Activated naive CD4-positive, alpha-beta T cell treated with anti-CD3 and anti-CD28 coated beads, Interleukin-2, amount 50 U/mL, for 16 hours (primary cell): ENCODE measurements around the gene PTPRA.
"Not testable (repeated sequence)": the region's sequence is repeated elsewhere in the genome, so short reads cannot be mapped to it uniquely, and the experiment has no call there.

Source experiments
- DNase-seq: peaks from one replicate; pipeline ENCODE4 v3.0.0-alpha.2; 2020

The PTPRA gene

DNA sequence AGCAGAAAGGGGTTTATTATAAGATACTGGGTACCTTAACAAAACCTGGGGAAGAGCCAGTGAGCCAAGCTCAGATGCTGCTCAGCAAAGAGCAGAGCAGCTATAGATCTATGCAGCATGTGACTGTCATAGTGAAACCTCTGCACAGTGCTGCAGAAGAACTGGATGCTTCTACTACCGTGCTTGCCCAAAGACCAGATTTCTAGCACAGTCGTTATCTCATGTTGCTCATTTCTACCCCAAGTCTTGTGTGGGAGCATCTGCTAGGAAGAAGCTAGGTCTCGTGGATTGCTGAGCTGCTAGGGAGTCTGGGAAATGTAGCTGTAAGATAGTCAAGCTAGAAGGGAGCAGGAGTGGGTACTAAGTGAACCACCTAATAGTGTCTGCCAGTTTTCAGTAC, 138.5 kb downstream of the PTPRA start:
- DNase-seq = no peak

DNA sequence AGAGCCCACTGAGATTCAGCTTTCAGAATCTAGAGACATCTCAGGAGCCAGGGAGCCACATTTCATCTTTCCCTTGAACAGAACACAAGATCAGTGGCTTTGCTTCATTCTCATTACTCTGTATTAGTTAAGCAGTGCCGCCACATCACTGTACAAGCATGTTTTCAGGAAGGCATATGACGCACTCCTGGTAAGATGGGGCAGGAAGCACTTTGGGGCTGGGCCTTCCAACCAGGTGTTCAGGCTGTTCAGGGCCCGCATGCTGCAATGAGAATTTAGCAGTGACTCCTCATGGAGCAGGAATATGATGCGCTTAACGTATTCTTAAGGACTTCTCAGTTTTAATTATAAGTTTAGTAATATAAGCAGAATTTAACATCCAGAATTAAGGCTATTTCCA, 140.5 kb downstream of the PTPRA start:
- DNase-seq = no peak

DNA sequence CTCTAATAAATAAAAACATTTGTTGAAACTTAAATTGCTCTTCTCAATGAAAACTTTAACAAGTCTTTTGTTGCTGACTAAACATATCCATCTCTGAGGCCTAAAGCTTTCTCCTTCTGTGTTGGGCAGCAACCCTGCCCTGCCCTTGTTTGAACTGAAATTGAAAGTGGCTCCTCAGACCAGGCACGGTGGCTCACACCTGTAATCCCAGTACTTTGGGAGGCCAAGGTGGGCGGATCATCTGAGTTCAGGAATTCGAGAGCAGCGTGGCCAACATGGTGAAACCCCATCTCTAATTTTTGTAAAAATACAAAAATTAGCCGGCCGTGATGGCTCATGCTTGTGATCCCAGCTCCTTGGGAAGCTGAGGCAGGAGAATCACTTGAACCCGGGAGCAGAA, 140.9 kb downstream of the PTPRA start:
- DNase-seq = no peak

DNA sequence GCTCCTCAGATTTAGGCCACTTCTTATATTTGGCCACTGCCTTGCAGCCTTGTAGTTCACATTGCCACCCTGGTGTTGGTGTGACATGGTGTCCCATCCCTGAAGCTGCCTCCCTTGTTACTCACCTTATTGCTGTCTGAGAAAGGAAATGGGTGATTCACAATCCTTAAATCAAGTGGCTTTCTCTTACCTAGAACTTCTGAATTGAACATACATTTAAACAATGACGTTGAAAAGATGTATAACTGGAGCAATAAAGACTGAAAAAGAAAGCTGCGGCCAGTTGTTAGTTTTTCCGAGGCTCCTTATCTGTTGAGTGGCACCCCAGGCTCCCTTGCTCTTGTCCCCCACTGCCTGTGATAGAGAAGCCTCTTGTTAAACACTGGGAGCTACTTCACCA, 141.4 kb downstream of the PTPRA start:
- no peak for DNase-seq

DNA sequence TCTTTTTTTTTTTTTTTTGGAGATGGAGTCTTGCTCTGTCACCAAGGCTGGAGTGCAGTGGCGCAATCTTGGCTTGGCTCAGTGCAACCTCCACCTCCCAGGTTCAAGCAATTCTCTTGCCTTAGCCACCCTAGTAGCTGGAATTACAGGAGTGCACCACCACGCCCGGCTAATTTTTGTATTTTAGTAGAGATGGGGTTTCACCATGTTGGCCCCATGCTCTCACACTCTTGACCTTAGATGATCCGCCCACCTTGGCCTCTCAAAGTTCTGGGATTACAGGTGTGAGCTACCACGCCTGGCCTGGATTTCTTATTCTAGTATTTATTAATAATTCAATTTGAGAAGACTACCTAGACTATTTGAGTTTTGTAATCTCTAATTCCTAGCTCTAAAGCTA, 142.0 kb downstream of the PTPRA start:
- not testable (repeated sequence) for DNase-seq

GRCh38 chr20:3021327-3021726, 148.0 kb downstream of the PTPRA start:
- no peak for DNase-seq

DNA sequence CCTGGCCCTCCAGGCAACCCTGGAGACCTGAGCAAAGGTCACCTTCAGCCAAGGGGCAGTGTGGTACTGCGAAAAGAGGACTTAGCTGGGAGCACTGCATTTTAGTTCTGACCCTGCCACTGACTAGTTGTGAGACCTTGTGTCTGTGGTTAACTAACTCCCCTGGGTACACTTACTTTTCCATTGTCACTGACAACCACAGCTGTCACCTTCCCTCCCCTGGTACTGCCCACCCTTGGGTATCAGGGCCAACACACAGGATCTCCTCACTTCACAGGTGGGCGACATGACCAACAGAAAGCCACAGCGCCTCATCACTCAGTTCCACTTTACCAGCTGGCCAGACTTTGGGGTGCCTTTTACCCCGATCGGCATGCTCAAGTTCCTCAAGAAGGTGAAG, 148.5 kb downstream of the PTPRA start:
- DNase-seq = no peak

GRCh38 chr20:3022559-3023490, 149.5 kb downstream of the PTPRA start:
- DNase-seq = not testable (repeated sequence)

DNA sequence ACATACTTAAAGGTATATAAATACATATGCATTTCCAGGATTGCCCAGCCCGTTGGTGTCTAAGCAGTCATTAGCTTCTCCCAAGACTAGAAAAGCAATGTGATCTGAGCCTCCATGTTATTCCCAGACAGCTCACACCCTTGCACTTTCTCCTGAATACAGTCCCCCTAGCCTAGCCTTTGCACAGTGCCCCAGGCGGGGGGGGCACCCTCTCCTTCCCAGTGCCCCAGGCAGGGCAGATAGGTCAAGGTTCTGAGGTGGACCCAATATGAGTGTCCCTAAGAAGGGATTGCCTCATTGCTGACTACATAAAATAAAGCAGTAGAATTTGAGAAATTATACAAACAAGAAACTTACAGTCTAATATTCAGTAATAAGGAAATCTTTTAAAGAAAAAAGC, 154.7 kb downstream of the PTPRA start:
- DNase-seq = no peak

- DNase-seq = no peak
Measured at GRCh38 chr20:3031524-3032147, 158.4 kb downstream of the PTPRA start.

DNA sequence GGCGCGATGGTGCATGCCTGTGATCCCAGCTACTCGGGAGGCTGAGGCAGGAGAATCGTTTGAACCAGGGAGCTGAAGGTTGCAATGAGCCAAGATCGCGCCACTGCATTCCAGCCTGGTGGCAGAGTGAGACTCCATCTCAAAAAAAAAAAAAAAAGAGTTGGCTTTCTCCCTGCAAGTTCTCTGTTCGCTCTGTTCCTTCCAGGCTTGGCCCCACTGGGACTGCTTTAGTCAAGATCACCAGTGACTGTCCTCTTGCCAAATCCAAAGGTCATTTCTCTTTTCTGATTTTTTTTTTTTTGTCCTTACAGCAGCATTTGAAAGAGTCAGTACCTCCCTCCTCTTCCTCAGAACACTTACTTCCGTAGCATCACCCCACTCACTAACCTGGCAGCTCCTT, 159.3 kb downstream of the PTPRA start:
- DNase-seq = no peak

DNA sequence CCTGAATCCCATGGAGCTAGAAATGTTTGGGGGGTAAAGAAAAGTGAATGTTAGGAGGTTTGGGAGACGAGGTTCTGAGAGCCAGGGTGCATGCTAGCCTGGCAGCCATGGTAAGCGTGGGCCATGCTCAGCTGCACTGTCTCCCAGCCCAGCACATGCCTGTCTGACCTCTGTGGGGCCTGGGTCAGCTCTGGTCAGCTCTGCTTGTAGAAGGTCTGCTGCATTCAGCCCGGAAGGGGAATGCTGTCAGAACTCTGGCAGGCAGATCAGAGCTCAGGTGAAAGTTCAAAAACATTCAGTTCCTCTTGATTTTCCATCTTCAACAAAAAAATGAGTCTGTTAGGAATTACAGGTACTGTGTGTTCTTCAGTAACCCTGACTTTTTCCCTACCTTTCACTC, 164.4 kb downstream of the PTPRA start:
- no peak for DNase-seq

DNA sequence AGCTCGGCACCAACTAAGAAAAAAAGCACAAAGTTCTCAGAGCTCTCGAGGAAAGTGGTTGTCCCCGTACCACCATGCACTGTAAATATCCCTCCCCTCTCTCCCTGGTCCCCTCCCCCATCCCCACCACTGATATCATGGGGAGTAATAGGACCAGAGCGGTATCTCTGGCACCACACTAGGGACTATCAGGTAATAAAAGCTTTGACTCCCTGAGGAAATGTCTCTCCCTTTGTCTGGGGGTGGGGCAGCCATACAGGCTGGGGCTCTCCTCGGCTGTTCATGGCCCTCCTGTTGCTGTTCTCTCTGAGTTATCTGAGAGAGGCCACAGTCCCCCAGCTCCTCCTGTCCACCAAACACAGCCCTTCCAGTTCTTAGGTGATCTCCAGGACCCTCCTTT, 165.2 kb downstream of the PTPRA start:
- no peak for DNase-seq

GRCh38 chr20:3039426-3039825, 166.1 kb downstream of the PTPRA start:
- no peak for DNase-seq

DNA sequence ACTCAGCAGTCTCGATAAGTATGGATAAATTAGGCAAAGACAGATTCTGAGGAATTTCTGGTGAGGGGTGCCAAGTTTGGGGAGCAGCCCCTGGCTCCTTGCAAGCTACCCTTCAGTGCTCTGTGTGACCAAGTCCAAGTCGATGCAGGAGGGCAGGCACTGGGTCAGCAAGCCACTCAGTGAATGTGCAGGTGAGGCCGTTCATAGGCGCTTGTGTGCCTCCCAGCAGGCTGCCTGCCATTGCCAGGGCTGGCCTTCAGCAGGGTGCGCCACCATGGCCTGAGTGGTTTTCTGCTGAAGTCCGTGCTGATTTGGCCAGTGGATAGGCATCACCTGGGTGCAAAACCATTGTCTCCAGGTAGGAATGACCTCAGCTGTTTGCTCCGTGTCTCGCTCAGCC, 166.8 kb downstream of the PTPRA start:
- no peak for DNase-seq

- no peak for DNase-seq
Measured at GRCh38 chr20:3041854-3042409, 168.7 kb downstream of the PTPRA start.

GRCh38 chr20:3042625-3043024, 169.3 kb downstream of the PTPRA start:
- no peak for DNase-seq

GRCh38 chr20:3043322-3043721, 170.0 kb downstream of the PTPRA start, which contains the start of gene GNRH2:
Gene GNRH2 (plus strand): TSS chr20:3043622. CDS start chr20:3044415, 793 bp downstream.
- DNase-seq = no peak

DNA sequence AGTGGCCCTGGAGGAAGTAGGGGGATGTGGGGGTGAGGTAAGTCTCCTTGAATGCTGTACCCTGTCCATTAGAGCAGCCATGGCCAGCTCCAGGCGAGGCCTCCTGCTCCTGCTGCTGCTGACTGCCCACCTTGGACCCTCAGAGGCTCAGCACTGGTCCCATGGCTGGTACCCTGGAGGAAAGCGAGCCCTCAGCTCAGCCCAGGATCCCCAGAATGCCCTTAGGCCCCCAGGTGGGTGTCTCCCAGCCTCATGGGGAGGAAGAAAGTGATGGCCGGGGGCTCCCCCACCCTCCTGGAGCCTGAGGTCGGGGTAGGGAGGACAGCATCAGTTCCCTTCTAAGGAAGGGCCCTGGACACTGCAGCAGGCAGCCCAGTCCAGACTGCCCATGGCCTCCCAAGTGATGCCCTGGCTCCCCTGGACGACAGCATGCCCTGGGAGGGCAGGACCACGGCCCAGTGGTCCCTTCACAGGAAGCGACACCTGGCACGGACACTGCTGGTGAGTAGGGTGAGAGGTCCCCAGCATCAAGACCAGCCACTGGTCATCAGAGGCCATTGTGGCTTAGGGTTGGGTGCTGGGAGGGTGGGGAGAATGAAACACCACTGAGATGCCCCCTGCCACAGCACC, 171.2 kb downstream of the PTPRA start:
- no peak for DNase-seq

GRCh38 chr20:3045042-3045815, 171.9 kb downstream of the PTPRA start:
- DNase-seq = peak; percentile 48

- peak; percentile 84 for DNase-seq
Measured at GRCh38 chr20:3045816-3046676, 172.8 kb downstream of the PTPRA start, which contains the start of gene MRPS26. Gene MRPS26 (plus strand): TSS chr20:3046052. CDS start chr20:3046069, 17 bp downstream.
